ENCODE data around the gene CCDC24. TPM values are rescaled to one million over a fixed set of nuclear protein-coding genes. Genes with fewer than 3 reads are reported as not detected.

CCDC24 gene
- total and polyA plus RNA-seq, 2 of the 13 experiments (the other 11 are each of a cell fraction or from before 2014, with no cell fraction given), result 1.4 to 2.9 TPM

DNA sequence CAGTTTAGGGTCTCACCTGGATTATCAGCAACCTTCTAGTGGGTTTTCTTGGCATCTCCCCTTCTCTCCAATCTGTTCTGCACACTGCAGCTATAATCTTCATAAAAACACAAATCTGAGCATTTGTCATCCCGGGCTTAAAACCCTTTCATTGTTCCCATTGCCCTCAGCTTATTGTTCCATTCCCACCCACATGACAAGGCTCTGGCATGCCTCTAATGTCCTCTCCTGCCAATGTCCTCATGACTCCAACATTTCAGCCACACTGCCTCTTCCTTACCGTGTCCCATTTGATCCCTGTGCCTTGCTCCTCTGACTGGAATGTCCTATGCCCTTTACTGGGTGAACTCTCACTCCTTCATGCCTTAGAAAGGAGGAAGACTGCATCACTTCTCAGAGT is 29.1 kb upstream of the CCDC24 start (continued):
- no peak for TF ChIP-seq HMG20B (CRISPR knock-in tag; conservative IDR thresholded peaks at IDR 0.05)

DNA sequence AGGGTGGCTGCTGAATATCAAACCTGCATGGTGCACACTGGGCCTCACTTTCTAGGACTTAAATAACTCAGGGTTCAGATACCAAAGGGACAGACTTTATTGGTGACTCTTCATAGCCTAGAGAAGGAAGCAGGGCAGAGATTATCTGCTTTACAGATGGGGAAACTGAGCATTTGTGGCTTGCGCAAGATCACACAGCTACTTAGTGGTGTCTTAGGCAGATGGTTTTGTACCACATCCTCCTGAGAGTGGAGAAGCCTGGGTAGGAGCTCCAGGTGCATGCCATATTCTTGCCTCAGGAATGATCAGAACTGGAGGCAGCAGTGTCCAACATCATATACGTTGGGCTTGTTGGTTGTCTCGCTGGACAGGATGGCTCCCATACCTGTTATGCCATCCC is 28.4 kb upstream of the CCDC24 start:
- intact Hi-C loops (cut with micrococcal nuclease; ENCODE audit: unreplicated experiment) (no loop called here), in situ Hi-C loops (cut with HindIII; ENCODE audit: extremely low pct_ligation_motif_present, low pct_unique_long_range_greater_than_20kb) (no loop called here)
- CTCF ChIA-PET (ENCODE audit: low intra/inter-chr PET ratio, low total read pairs), result no interaction called here
- BruUV-seq (replicated peaks), result no TSS peak
- Histone ChIP-seq H3K9me3 (ENCODE audit: low read length) (no peaks in the 10 kb centered on the region), H4K20me1 (ENCODE audit: insufficient read depth, low read length) (no peaks in the 10 kb centered on the region), H3K27me3 (ENCODE audit: control insufficient read depth in 1 of 2, insufficient read depth in 2 of 2, low read length in 2 of 2) (no peaks in the 10 kb centered on the region), H3K4me2 (ENCODE audit: low read depth, low read length) (no peak overlapping the region), H3K4me1 (ENCODE audit: insufficient read depth, low read length) (no peaks in the 10 kb centered on the region), H3K36me3 (replicated peaks in 1 of 2; ENCODE audit: control insufficient read depth in 1 of 2, insufficient read depth in 2 of 2, low read length in 2 of 2) (peaks cover 8 to 11% of the 10 kb centered on the region in 2 experiments; a peak in 4 of 5 replicates), H3K9ac (ENCODE audit: insufficient read depth, low read depth, low read length) (no peak overlapping the region), H2AFZ (ENCODE audit: low read length) (no peak overlapping the region), H3K27ac (ENCODE audit: extremely low read length, insufficient read depth, low read length) (no peak overlapping the region), H3K4me3 (replicated peaks in 1 of 3; ENCODE audit: insufficient read depth in 1 of 3, low read depth in 2 of 3, low read length in 3 of 3) (no peak overlapping the region), H3K79me2 (ENCODE audit: insufficient read depth, low read length) (no peaks in the 10 kb centered on the region)
- FAIRE-seq (no peak), DNase-seq (ENCODE audit: low spot score) (no peak), ATAC-seq (no peak)
- TF ChIP-seq CEBPB (IDR thresholded peaks at IDR 0.05; ENCODE audit: borderline replicate concordance, low read depth, low read length), result 0 out of 2 replicates have a peak, but pooled peaks have one; percentile 1
- no peak for TF ChIP-seq ZNF788 (CRISPR knock-in tag; IDR thresholded peaks at IDR 0.05; ENCODE audit: borderline replicate concordance)
- TF ChIP-seq EZH2 (conservative IDR thresholded peaks at IDR 0.05; ENCODE audit: low read depth, low read length), result no peak
- no peak for TF ChIP-seq RFXAP (CRISPR knock-in tag; IDR thresholded peaks at IDR 0.05; ENCODE audit: borderline replicate concordance)
- TF ChIP-seq HNRNPH1 (optimal IDR thresholded peaks at IDR 0.05; ENCODE audit: low read depth, low read length), result no peak
- TF ChIP-seq, protein P1, sequence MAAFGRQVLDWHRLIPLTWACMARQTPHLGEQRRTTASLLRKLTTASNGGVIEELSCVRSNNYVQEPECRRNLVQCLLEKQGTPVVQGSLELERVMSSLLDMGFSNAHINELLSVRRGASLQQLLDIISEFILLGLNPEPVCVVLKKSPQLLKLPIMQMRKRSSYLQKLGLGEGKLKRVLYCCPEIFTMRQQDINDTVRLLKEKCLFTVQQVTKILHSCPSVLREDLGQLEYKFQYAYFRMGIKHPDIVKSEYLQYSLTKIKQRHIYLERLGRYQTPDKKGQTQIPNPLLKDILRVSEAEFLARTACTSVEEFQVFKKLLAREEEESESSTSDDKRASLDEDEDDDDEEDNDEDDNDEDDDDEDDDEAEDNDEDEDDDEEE (CRISPR knock-in tag; IDR thresholded peaks at IDR 0.05), result no peak
- TF ChIP-seq, protein P2, sequence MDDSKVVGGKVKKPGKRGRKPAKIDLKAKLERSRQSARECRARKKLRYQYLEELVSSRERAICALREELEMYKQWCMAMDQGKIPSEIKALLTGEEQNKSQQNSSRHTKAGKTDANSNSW (CRISPR knock-in tag; IDR thresholded peaks at IDR 0.05; ENCODE audit: borderline replicate concordance), result no peak
- no peak for TF ChIP-seq ZNF432 (CRISPR knock-in tag; IDR thresholded peaks at IDR 0.05; ENCODE audit: borderline replicate concordance)
- 97% methylated on average over 3 of the region's 3 CpGs for WGBS (ENCODE audit: low lambda C conversion rate)
- POLR2A ChIA-PET, result no interaction called here

Data from HepG2 (cell line).